Effector memory CD8-positive, alpha-beta T cell (primary cell): ENCODE results near the gene DLG2.

ENCODE experiments used
- ATAC-seq: fragments of 150-1000 bp; cut with Tn5 transposase; replicated peaks from 2 replicates; pipeline ENCODE4 v1.10.0; 2021; ENCODE audit warnings: mild to moderate bottlenecking, moderate library complexity
- DNase-seq, 3 experiments: peaks; one replicate each; pipeline ENCODE4 v3.0.0; 2021
- H3K27ac Mint-ChIP-seq, 2 donors: one replicate each; pipeline ENCODE4 v1.8.0; 2022; ENCODE audit warnings: mild to moderate bottlenecking in 2 of 2, mixed read lengths in 2 of 2, moderate library complexity in 2 of 2
- H3K27me3 Mint-ChIP-seq, 2 donors: one replicate each; pipeline ENCODE4 v1.8.0; 2022; ENCODE audit warnings: mixed read lengths in 2 of 2
- H3K36me3 Mint-ChIP-seq: one replicate; pipeline ENCODE4 v1.8.0; 2022; ENCODE audit warnings: mild to moderate bottlenecking, moderate library complexity, mixed read lengths; ENCODE audit not compliant: insufficient read depth
- H3K4me1 Mint-ChIP-seq, 2 donors: one replicate each; pipeline ENCODE4 v1.8.0; 2022; ENCODE audit warnings: low read depth in 2 of 2, mixed read lengths in 2 of 2
- H3K4me3 Mint-ChIP-seq, 2 donors: one replicate each; pipeline ENCODE4 v1.8.0; 2022; ENCODE audit warnings: mild to moderate bottlenecking in 2 of 2, mixed read lengths in 2 of 2, moderate library complexity in 2 of 2
- H3K9me3 Mint-ChIP-seq, 2 donors: one replicate each; pipeline ENCODE4 v1.8.0; 2022; ENCODE audit warnings: mixed read lengths in 2 of 2

DLG2 gene

GRCh38 chr11:83957038-83957900 is 1669.9 kb downstream of the DLG2 start:
- DNase-seq = no peak
- no peak for ATAC-seq
- H3K9me3 Mint-ChIP-seq = peaks cover 7 to 8% of the 10 kb centered on the region in 2 donors
- H3K4me3 Mint-ChIP-seq = no peak overlapping the region
- no peak overlapping the region for H3K27ac Mint-ChIP-seq
- H3K27me3 Mint-ChIP-seq = no peaks in the 10 kb centered on the region
- H3K36me3 Mint-ChIP-seq = no peaks in the 10 kb centered on the region
- H3K4me1 Mint-ChIP-seq = no peaks in the 10 kb centered on the region

- no peak overlapping the region for H3K4me3 Mint-ChIP-seq
- no peaks in the 10 kb centered on the region for H3K4me1 Mint-ChIP-seq
- peaks cover 9 to 16% of the 10 kb centered on the region in 2 donors for H3K9me3 Mint-ChIP-seq
- ATAC-seq (no peak), DNase-seq (no peak)
- H3K27me3 Mint-ChIP-seq = no peaks in the 10 kb centered on the region
- H3K27ac Mint-ChIP-seq = no peak overlapping the region
- H3K36me3 Mint-ChIP-seq = no peaks in the 10 kb centered on the region
These were observed 1670.9 kb downstream of the DLG2 start for GRCh38 chr11:83956119-83956697.

GRCh38 chr11:83954780-83955179 is 1672.4 kb downstream of the DLG2 start:
- no peak for DNase-seq

GRCh38 chr11:83951521-83951920 is 1675.6 kb downstream of the DLG2 start:
- Mint-ChIP-seq H3K9me3 (peaks cover 7 to 12% of the 10 kb centered on the region in 2 donors), H3K27ac (no peak overlapping the region), H3K36me3 (no peaks in the 10 kb centered on the region), H3K27me3 (no peaks in the 10 kb centered on the region), H3K4me1 (no peaks in the 10 kb centered on the region), H3K4me3 (no peak overlapping the region)
- ATAC-seq (no peak), DNase-seq (no peak)

More at GRCh38 chr11:83954780-83955179, 1672.4 kb downstream of the DLG2 start:
- Mint-ChIP-seq H3K4me1 (no peaks in the 10 kb centered on the region), H3K36me3 (no peaks in the 10 kb centered on the region), H3K27me3 (no peaks in the 10 kb centered on the region), H3K27ac (no peak overlapping the region), H3K4me3 (no peak overlapping the region), H3K9me3 (peaks cover 10 to 20% of the 10 kb centered on the region in 2 donors)
- no peak for ATAC-seq

GRCh38 chr11:83948200-83948599 is 1678.9 kb downstream of the DLG2 start:
- DNase-seq (no peak), ATAC-seq (no peak)
- H3K27ac Mint-ChIP-seq = no peak overlapping the region
- H3K36me3 Mint-ChIP-seq = no peaks in the 10 kb centered on the region
- no peaks in the 10 kb centered on the region for H3K27me3 Mint-ChIP-seq
- H3K4me3 Mint-ChIP-seq = no peak overlapping the region
- no peaks in the 10 kb centered on the region for H3K4me1 Mint-ChIP-seq
- H3K9me3 Mint-ChIP-seq = peaks cover 7 to 31% of the 10 kb centered on the region in 2 donors

GRCh38 chr11:83945976-83946375 is 1681.2 kb downstream of the DLG2 start:
- Mint-ChIP-seq H3K4me3 (no peak overlapping the region), H3K27ac (no peak overlapping the region), H3K4me1 (no peaks in the 10 kb centered on the region), H3K36me3 (no peaks in the 10 kb centered on the region), H3K9me3 (peaks cover 3 to 20% of the 10 kb centered on the region in 2 donors), H3K27me3 (no peaks in the 10 kb centered on the region)
- DNase-seq (no peak), ATAC-seq (no peak)

- no peak for DNase-seq
- no peak for ATAC-seq
- Mint-ChIP-seq H3K4me3 (no peak overlapping the region), H3K4me1 (no peaks in the 10 kb centered on the region), H3K27me3 (no peaks in the 10 kb centered on the region), H3K36me3 (no peaks in the 10 kb centered on the region), H3K9me3 (peaks cover 4 to 24% of the 10 kb centered on the region in 2 donors), H3K27ac (no peak overlapping the region)
These were observed 1686.1 kb downstream of the DLG2 start for GRCh38 chr11:83941050-83941449.

- Mint-ChIP-seq H3K9me3 (peaks cover 7 to 8% of the 10 kb centered on the region in 2 donors), H3K36me3 (no peaks in the 10 kb centered on the region), H3K27me3 (no peaks in the 10 kb centered on the region), H3K27ac (no peak overlapping the region), H3K4me1 (no peaks in the 10 kb centered on the region), H3K4me3 (no peak overlapping the region)
- DNase-seq = no peak
- ATAC-seq = no peak
These were observed 1689.0 kb downstream of the DLG2 start for GRCh38 chr11:83938148-83938547.

GRCh38 chr11:83933008-83933407 is 1694.1 kb downstream of the DLG2 start:
- Mint-ChIP-seq H3K9me3 (peaks cover 8% of the 10 kb centered on the region in 2 donors), H3K4me3 (no peak overlapping the region), H3K27me3 (no peaks in the 10 kb centered on the region), H3K4me1 (no peaks in the 10 kb centered on the region), H3K36me3 (no peaks in the 10 kb centered on the region), H3K27ac (no peak overlapping the region)
- DNase-seq = no peak
- ATAC-seq = no peak

- Mint-ChIP-seq H3K27me3 (no peaks in the 10 kb centered on the region), H3K9me3 (peaks cover 4 to 9% of the 10 kb centered on the region in 2 donors), H3K4me1 (no peaks in the 10 kb centered on the region), H3K4me3 (no peak overlapping the region), H3K27ac (no peak overlapping the region), H3K36me3 (no peaks in the 10 kb centered on the region)
- ATAC-seq (no peak), DNase-seq (no peak)
These were observed 1699.7 kb downstream of the DLG2 start for GRCh38 chr11:83927422-83927821.

- Mint-ChIP-seq H3K36me3 (no peaks in the 10 kb centered on the region), H3K4me1 (no peaks in the 10 kb centered on the region), H3K9me3 (peaks cover 5 to 9% of the 10 kb centered on the region in 2 donors), H3K4me3 (no peak overlapping the region), H3K27ac (no peak overlapping the region), H3K27me3 (no peaks in the 10 kb centered on the region)
- ATAC-seq (no peak), DNase-seq (no peak)
These were observed 1702.2 kb downstream of the DLG2 start for GRCh38 chr11:83924795-83925542.

- Mint-ChIP-seq H3K27ac (no peak overlapping the region), H3K4me3 (no peak overlapping the region), H3K36me3 (no peaks in the 10 kb centered on the region), H3K4me1 (no peaks in the 10 kb centered on the region), H3K9me3 (peaks cover 5 to 9% of the 10 kb centered on the region in 2 donors), H3K27me3 (no peaks in the 10 kb centered on the region)
- no peak for ATAC-seq
- DNase-seq = no peak
These were observed 1703.2 kb downstream of the DLG2 start for GRCh38 chr11:83923961-83924360.

- H3K4me3 Mint-ChIP-seq = no peak overlapping the region
- DNase-seq = no peak
- H3K9me3 Mint-ChIP-seq = peaks cover 7 to 8% of the 10 kb centered on the region in 2 donors
- H3K27me3 Mint-ChIP-seq = no peaks in the 10 kb centered on the region
- H3K36me3 Mint-ChIP-seq = no peaks in the 10 kb centered on the region
- no peak for ATAC-seq
- no peaks in the 10 kb centered on the region for H3K4me1 Mint-ChIP-seq
- no peak overlapping the region for H3K27ac Mint-ChIP-seq
These were observed 1704.2 kb downstream of the DLG2 start for GRCh38 chr11:83922953-83923352.
